ENCODE results near the gene STRBP.

DNA sequence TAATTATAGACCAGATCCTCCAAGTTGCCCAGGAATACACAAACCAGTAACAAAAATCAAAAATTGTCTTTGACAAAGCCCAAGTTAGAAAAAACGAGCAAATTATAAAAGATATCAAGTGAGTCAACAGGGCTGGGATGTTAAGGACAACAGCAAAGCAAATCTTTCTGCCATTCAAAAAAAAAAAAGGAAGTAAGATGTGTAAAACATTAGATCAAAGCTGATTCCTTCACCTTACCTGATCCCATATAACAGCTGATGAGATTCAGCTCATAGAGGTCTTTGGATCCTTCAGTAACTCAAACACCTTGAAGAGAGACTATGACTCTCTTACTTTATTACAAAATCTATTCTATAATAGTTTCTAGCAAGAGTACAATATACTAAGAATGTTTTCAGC is 100.9 kb downstream of the STRBP start:
- TF ChIP-seq, protein P1, sequence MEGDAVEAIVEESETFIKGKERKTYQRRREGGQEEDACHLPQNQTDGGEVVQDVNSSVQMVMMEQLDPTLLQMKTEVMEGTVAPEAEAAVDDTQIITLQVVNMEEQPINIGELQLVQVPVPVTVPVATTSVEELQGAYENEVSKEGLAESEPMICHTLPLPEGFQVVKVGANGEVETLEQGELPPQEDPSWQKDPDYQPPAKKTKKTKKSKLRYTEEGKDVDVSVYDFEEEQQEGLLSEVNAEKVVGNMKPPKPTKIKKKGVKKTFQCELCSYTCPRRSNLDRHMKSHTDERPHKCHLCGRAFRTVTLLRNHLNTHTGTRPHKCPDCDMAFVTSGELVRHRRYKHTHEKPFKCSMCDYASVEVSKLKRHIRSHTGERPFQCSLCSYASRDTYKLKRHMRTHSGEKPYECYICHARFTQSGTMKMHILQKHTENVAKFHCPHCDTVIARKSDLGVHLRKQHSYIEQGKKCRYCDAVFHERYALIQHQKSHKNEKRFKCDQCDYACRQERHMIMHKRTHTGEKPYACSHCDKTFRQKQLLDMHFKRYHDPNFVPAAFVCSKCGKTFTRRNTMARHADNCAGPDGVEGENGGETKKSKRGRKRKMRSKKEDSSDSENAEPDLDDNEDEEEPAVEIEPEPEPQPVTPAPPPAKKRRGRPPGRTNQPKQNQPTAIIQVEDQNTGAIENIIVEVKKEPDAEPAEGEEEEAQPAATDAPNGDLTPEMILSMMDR (IDR thresholded peaks at IDR 0.05): no peak
- no peak for TF ChIP-seq POLR2A (IDR thresholded peaks at IDR 0.05)

Measured in testis (tissue), 2 donors.